ENCODE measurements around the gene ANKRD37. TPM values are rescaled to one million over a fixed set of nuclear protein-coding genes. Genes with fewer than 3 reads are reported as not detected.

Gene ANKRD37
- total RNA-seq, 4 donors from 2014 or later = 6.7 to 16.5 (median 9.8) TPM

- TF ChIP-seq POLR2A (IDR thresholded peaks at IDR 0.05) (no peak), POLR2AphosphoS5 (IDR thresholded peaks at IDR 0.05) (no peak), CTCF (IDR thresholded peaks at IDR 0.05) (no peak), EP300 (IDR thresholded peaks at IDR 0.05) (no peak)
- H3K9me3 ChIP-seq = no peaks in the 10 kb centered on the region
- no peaks in the 10 kb centered on the region for H3K4me1 ChIP-seq
- 93 to 96% methylated on average over 4 to 11 of the region's 11 CpGs for WGBS, 2 donors (ENCODE audit: low coverage in 1 of 2)
- H3K27me3 ChIP-seq = no peaks in the 10 kb centered on the region
- no peak overlapping the region for H3K27ac ChIP-seq
- no peak for ATAC-seq
- H3K4me3 ChIP-seq = no peak overlapping the region
- peaks cover 0 to 41% of the 10 kb centered on the region in 2 donors for H3K36me3 ChIP-seq
Measured at GRCh38 chr4:185370268-185370949, 26.2 kb upstream of the ANKRD37 start.

DNA sequence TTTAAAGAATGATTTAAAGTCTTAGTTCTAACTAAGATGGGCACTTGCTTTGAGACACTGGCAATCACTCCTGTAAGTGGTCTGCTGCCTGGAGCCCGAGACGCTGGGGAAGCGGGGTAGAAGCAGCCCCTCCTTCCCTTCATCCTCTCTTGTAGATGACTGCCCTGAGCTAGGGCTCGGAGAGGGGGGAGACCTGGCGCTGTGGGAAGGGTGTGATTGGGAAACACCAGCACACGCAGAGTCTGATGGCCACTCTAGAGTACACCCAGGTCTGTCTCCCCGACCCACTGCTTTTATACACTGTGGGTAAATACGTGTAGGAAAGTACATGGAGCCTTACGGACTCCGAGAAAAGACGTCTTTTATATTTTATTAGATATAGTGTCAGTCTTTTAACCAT is 24.9 kb upstream of the ANKRD37 start:
- no peak for TF ChIP-seq POLR2A (IDR thresholded peaks at IDR 0.05)
- TF ChIP-seq POLR2AphosphoS5 (IDR thresholded peaks at IDR 0.05) = no peak
- no peak for TF ChIP-seq EP300 (IDR thresholded peaks at IDR 0.05)
- TF ChIP-seq CTCF (IDR thresholded peaks at IDR 0.05) = no peak
- Histone ChIP-seq H3K4me1 (no peaks in the 10 kb centered on the region), H3K9me3 (no peaks in the 10 kb centered on the region), H3K36me3 (peaks cover 0 to 41% of the 10 kb centered on the region in 2 donors), H3K27ac (no peak overlapping the region), H3K4me3 (no peak overlapping the region), H3K27me3 (no peaks in the 10 kb centered on the region)
- 91 to 93% methylated on average over 4 to 10 of the region's 11 CpGs for WGBS, 2 donors (ENCODE audit: low coverage in 1 of 2)
- ATAC-seq = no peak

GRCh38 chr4:185374027-185374426 is 22.6 kb upstream of the ANKRD37 start:
- no peak overlapping the region for H3K27ac ChIP-seq
- WGBS, 2 donors (ENCODE audit: low coverage in 1 of 2) = 85 to 96% methylated on average over 3 to 7 of the region's 7 CpGs

DNA sequence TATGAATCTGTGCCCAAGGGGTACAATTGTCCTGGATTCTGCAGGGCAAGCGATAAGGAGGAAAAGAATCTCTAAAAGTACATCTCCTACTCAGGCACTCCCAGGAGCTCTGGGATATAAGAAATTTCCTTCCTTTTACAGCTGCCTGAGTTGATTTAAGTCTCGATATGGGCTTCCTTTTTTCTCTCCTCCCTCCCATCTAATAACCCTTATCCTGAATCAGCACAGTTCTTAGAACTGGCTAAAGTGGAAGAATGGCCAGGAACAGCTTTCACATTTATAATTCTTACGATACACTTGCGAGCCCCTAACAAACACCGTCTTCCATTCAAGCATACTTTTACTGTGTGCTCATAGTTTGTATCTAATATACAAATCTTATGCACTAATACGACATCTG is 22.1 kb upstream of the ANKRD37 start:
- 72 to 76% methylated on average over 5 to 6 of the region's 6 CpGs for WGBS, 2 donors (ENCODE audit: low coverage in 1 of 2)
- ATAC-seq = no peak
- no peaks in the 10 kb centered on the region for H3K9me3 ChIP-seq
- H3K27ac ChIP-seq = no peak overlapping the region
- no peak overlapping the region for H3K4me3 ChIP-seq
- H3K27me3 ChIP-seq = no peaks in the 10 kb centered on the region
- H3K4me1 ChIP-seq = no peaks in the 10 kb centered on the region
- H3K36me3 ChIP-seq = peaks cover 0 to 34% of the 10 kb centered on the region in 2 donors
- TF ChIP-seq EP300 (IDR thresholded peaks at IDR 0.05) (no peak), POLR2A (IDR thresholded peaks at IDR 0.05) (no peak), CTCF (IDR thresholded peaks at IDR 0.05) (no peak), POLR2AphosphoS5 (IDR thresholded peaks at IDR 0.05) (no peak)

More at GRCh38 chr4:185374027-185374426, 22.6 kb upstream of the ANKRD37 start:
- no peaks in the 10 kb centered on the region for H3K4me1 ChIP-seq
- no peaks in the 10 kb centered on the region for H3K9me3 ChIP-seq
- H3K27me3 ChIP-seq = no peaks in the 10 kb centered on the region
- H3K36me3 ChIP-seq = peaks cover 0 to 35% of the 10 kb centered on the region in 2 donors
- no peak for ATAC-seq
- no peak for TF ChIP-seq POLR2AphosphoS5 (IDR thresholded peaks at IDR 0.05)
- TF ChIP-seq CTCF (IDR thresholded peaks at IDR 0.05) = no peak
- TF ChIP-seq EP300 (IDR thresholded peaks at IDR 0.05) = no peak
- H3K4me3 ChIP-seq = no peak overlapping the region

GRCh38 chr4:185378264-185378663 is 18.4 kb upstream of the ANKRD37 start:
- no peak overlapping the region for H3K27ac ChIP-seq
- H3K36me3 ChIP-seq = peaks cover 0 to 3% of the 10 kb centered on the region in 2 donors
- H3K4me1 ChIP-seq = no peaks in the 10 kb centered on the region
- TF ChIP-seq POLR2AphosphoS5 (IDR thresholded peaks at IDR 0.05) (no peak), EP300 (IDR thresholded peaks at IDR 0.05) (no peak), POLR2A (IDR thresholded peaks at IDR 0.05) (no peak), CTCF (IDR thresholded peaks at IDR 0.05) (no peak)
- WGBS, 2 donors (ENCODE audit: low coverage in 1 of 2) = 77 to 83% methylated on average over 5 to 6 of the region's 6 CpGs
- H3K4me3 ChIP-seq = no peak overlapping the region
- H3K27me3 ChIP-seq = no peaks in the 10 kb centered on the region
- no peak for ATAC-seq
- no peaks in the 10 kb centered on the region for H3K9me3 ChIP-seq
